ENCODE measurements around the gene IGSF9. TPM values are rescaled to one million over a fixed set of nuclear protein-coding genes. Genes with fewer than 3 reads are reported as not detected.

The IGSF9 gene
- polyA plus RNA-seq, 1 experiment: not detected

DNA sequence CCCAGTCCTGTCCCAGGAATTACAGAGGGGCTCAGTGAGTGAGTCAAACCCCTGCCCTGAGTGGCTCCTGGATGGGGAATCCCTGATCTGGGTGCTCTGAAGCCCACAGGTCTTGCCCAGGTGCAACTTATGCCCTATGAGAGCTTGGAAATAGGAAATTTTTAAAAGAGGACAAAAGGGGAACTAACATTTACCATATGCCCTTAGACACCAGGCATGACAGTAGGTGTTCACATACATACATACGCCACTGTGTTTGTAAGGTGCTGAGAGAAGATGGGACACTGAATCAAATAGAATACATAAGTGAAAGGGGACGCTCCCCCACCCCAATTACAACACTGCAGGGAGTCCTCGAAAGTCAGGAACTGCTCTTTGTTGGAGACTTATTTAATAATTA lies 46.9 kb downstream of the IGSF9 start:
- ChIA-PET POLR2A (no interaction called here), CTCF (interaction anchor here (15.0 kb wide), 1 partner anchor 99 kb away, joined by 590 read pairs; the partner anchor contains the start of gene FCRL6)
- DNase-seq (ENCODE audit: low read depth): no peak
- no peak overlapping the region for H3K4me3 ChIP-seq (ENCODE audit: low read depth, low read length)
- H3K27me3 ChIP-seq (ENCODE audit: control insufficient read depth, insufficient read depth, low read length): no peaks in the 10 kb centered on the region
- no peaks in the 10 kb centered on the region for H3K36me3 ChIP-seq (ENCODE audit: control insufficient read depth, insufficient read depth, low read length)
- TF ChIP-seq, protein P1, sequence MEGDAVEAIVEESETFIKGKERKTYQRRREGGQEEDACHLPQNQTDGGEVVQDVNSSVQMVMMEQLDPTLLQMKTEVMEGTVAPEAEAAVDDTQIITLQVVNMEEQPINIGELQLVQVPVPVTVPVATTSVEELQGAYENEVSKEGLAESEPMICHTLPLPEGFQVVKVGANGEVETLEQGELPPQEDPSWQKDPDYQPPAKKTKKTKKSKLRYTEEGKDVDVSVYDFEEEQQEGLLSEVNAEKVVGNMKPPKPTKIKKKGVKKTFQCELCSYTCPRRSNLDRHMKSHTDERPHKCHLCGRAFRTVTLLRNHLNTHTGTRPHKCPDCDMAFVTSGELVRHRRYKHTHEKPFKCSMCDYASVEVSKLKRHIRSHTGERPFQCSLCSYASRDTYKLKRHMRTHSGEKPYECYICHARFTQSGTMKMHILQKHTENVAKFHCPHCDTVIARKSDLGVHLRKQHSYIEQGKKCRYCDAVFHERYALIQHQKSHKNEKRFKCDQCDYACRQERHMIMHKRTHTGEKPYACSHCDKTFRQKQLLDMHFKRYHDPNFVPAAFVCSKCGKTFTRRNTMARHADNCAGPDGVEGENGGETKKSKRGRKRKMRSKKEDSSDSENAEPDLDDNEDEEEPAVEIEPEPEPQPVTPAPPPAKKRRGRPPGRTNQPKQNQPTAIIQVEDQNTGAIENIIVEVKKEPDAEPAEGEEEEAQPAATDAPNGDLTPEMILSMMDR (IDR thresholded peaks at IDR 0.05; ENCODE audit: insufficient read depth, low read depth, low read length): no peak

DNA sequence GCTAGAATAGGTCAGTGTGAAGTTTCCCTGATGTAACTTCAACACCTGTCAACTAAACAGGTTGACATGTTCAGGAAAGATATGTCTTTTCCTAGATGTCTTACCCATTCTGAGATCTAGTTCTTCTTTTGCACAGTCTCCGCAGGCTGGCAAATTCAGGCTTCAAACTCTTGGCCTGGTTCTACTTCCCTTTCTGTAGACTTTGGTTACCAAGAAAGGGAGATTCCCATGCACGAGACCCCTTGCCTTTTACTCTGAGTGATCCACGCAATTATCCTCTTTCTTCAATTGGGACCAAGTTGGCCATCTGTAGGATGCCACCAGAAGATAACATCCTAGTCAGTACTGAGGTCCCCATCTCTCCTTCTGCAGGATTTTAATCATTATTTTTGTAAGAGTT lies 47.5 kb downstream of the IGSF9 start:
- Histone ChIP-seq H3K27me3 (ENCODE audit: control insufficient read depth, insufficient read depth, low read length) (no peaks in the 10 kb centered on the region), H3K4me3 (ENCODE audit: low read depth, low read length) (no peak overlapping the region), H3K36me3 (ENCODE audit: control insufficient read depth, insufficient read depth, low read length) (no peaks in the 10 kb centered on the region)
- ChIA-PET CTCF (interaction anchor here (1.3 to 15.0 kb wide), 3 partner anchors 98 to 110 kb away, joined by 6 to 590 read pairs (median 9); partner anchors contain the start of gene FCRL6), POLR2A (no interaction called here)
- TF ChIP-seq, protein P1 (IDR thresholded peaks at IDR 0.05; ENCODE audit: insufficient read depth, low read depth, low read length): no peak
- DNase-seq (ENCODE audit: low read depth): no peak

DNA sequence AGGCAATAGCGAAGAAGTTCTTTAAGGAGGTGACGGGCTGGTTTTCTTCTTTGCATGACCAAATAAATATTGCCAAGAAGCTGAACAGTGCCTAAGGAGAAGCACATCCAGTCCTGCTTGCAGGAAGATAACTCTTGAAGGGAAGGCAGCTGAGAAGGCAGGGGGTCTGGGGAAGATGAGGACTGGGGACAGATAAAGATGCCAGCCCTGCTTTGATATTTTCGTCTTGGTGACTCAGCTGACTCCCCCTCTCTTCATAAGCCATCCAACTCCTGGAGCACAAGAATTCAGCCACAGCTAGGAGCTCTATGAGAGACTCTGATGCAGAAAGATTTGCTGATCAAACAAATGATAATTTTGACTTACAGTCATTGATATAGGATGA lies 48.9 kb downstream of the IGSF9 start:
- H3K27me3 ChIP-seq (ENCODE audit: control insufficient read depth, insufficient read depth, low read length): no peaks in the 10 kb centered on the region
- no peaks in the 10 kb centered on the region for H3K36me3 ChIP-seq (ENCODE audit: control insufficient read depth, insufficient read depth, low read length)
- DNase-seq (ENCODE audit: low read depth): no peak
- no peak overlapping the region for H3K4me3 ChIP-seq (ENCODE audit: low read depth, low read length)
- POLR2A ChIA-PET: no interaction called here
- TF ChIP-seq, protein P1 (IDR thresholded peaks at IDR 0.05; ENCODE audit: insufficient read depth, low read depth, low read length): no peak
- CTCF ChIA-PET: interaction anchor here (0.9 to 15.0 kb wide), 5 partner anchors 14 to 111 kb away, joined by 3 to 590 read pairs (median 6); partner anchors contain the start of gene FCRL6

- ChIA-PET CTCF (interaction anchor here (0.9 to 15.0 kb wide), 6 partner anchors 20 to 115 kb away, joined by 3 to 590 read pairs (median 8); partner anchors contain the start of genes DUSP23 and FCRL6), POLR2A (no interaction called here)
- Histone ChIP-seq H3K27me3 (ENCODE audit: control insufficient read depth, insufficient read depth, low read length) (no peaks in the 10 kb centered on the region), H3K36me3 (ENCODE audit: control insufficient read depth, insufficient read depth, low read length) (no peaks in the 10 kb centered on the region), H3K4me3 (ENCODE audit: low read depth, low read length) (no peak overlapping the region)
- TF ChIP-seq, protein P1 (IDR thresholded peaks at IDR 0.05; ENCODE audit: insufficient read depth, low read depth, low read length): no peak
- DNase-seq (ENCODE audit: low read depth): no peak
These were observed 49.4 kb downstream of the IGSF9 start for GRCh38 chr1:159895836-159896545.

- CTCF ChIA-PET: interaction anchor here (0.7 to 15.0 kb wide), 6 partner anchors 10 to 114 kb away, joined by 3 to 590 read pairs (median 6); partner anchors contain the start of genes DUSP23 and FCRL6
- POLR2A ChIA-PET: no interaction called here
- no peak for DNase-seq (ENCODE audit: low read depth)
- no peaks in the 10 kb centered on the region for H3K36me3 ChIP-seq (ENCODE audit: control insufficient read depth, insufficient read depth, low read length)
- TF ChIP-seq, protein P1 (IDR thresholded peaks at IDR 0.05; ENCODE audit: insufficient read depth, low read depth, low read length): no peak
- H3K27me3 ChIP-seq (ENCODE audit: control insufficient read depth, insufficient read depth, low read length): no peaks in the 10 kb centered on the region
- H3K4me3 ChIP-seq (ENCODE audit: low read depth, low read length): no peak overlapping the region
These were observed 50.1 kb downstream of the IGSF9 start for GRCh38 chr1:159895286-159895685.

All from BJ (cell line).